SK-N-SH treated with all-trans-retinoic acid at 6 μM for 48 hours (cell line): ENCODE results near the gene ZC3H7B.

Experiments used
- ARNTL ChIP-seq: fragments of 450-650 bp; formaldehyde crosslinking; IDR thresholded peaks from 2 replicates; pipeline ENCODE4 v1.5.0; 2020; ENCODE audit warnings: low read depth, mild to moderate bottlenecking, moderate library complexity, borderline replicate concordance
- BACH2 ChIP-seq: fragments of 250-450 bp; sonication (Bioruptor Pico); IDR thresholded peaks from 2 replicates; pipeline ENCODE4 v1.9.0; 2021; ENCODE audit warnings: mild to moderate bottlenecking, borderline replicate concordance
- ISL1 ChIP-seq: fragments of 250-450 bp; sonication (Bioruptor Pico); IDR thresholded peaks from 2 replicates; pipeline ENCODE4 v2.1.2; 2022; ENCODE audit warnings: mild to moderate bottlenecking, moderate library complexity
- OSR1 ChIP-seq: fragments of 250-450 bp; sonication (Bioruptor Pico); IDR thresholded peaks from 2 replicates; pipeline ENCODE4 v1.8.0; 2022; ENCODE audit warnings: moderate library complexity, mild to moderate bottlenecking, inconsistent platforms
- PATZ1 ChIP-seq: fragments of 250-450 bp; sonication (Bioruptor Pico); IDR thresholded peaks from 2 replicates; pipeline ENCODE4 v1.8.0; 2020; ENCODE audit warnings: mild to moderate bottlenecking, moderate library complexity, borderline replicate concordance
- POU6F1 ChIP-seq: fragments of 250-450 bp; sonication (Bioruptor Pico); IDR thresholded peaks from 2 replicates; pipeline ENCODE4 v1.8.0; 2021; ENCODE audit warnings: low read depth, mild to moderate bottlenecking, moderate library complexity, borderline replicate concordance
- PPARA ChIP-seq: fragments of 250-450 bp; sonication (Bioruptor Pico); IDR thresholded peaks from 2 replicates; pipeline ENCODE4 v1.5.0; 2020; ENCODE audit warnings: mild to moderate bottlenecking, borderline replicate concordance
- RARB ChIP-seq: fragments of 250-450 bp; sonication (Bioruptor Pico); IDR thresholded peaks from 2 replicates; pipeline ENCODE4 v1.8.0; 2021; ENCODE audit warnings: mild to moderate bottlenecking, moderate library complexity
- TSHZ2 ChIP-seq: fragments of 250-450 bp; sonication (Bioruptor Pico); IDR thresholded peaks from 2 replicates; pipeline ENCODE4 v1.5.0; 2020; ENCODE audit warnings: mild to moderate bottlenecking, moderate library complexity
- ZFP3 ChIP-seq: fragments of 250-450 bp; sonication (Bioruptor Pico); IDR thresholded peaks from 2 replicates; pipeline ENCODE4 v1.5.0; 2020; ENCODE audit warnings: mild to moderate bottlenecking, moderate library complexity
- ZFP30 ChIP-seq: fragments of 450-650 bp; formaldehyde crosslinking; IDR thresholded peaks from 2 replicates; pipeline ENCODE4 v1.5.0; 2022; ENCODE audit warnings: mild to moderate bottlenecking, moderate library complexity
- ZNF565 ChIP-seq: fragments of 450-650 bp; formaldehyde crosslinking; conservative IDR thresholded peaks from 2 replicates; pipeline ENCODE4 v1.5.0; 2020; ENCODE audit warnings: low read depth, mild to moderate bottlenecking, moderate library complexity
- ZNF70 ChIP-seq: fragments of 450-650 bp; formaldehyde crosslinking; IDR thresholded peaks from 2 replicates; pipeline ENCODE4 v1.5.0; 2020; ENCODE audit warnings: mild to moderate bottlenecking, moderate library complexity
- ZNF8 ChIP-seq: fragments of 450-650 bp; formaldehyde crosslinking; IDR thresholded peaks from 2 replicates; pipeline ENCODE4 v1.5.0; 2020; ENCODE audit warnings: mild to moderate bottlenecking, moderate library complexity

- TF ChIP-seq ZFP30 (CRISPR knock-in tag) (no peak), PPARA (no peak), TSHZ2 (CRISPR knock-in tag) (no peak), POU6F1 (CRISPR knock-in tag) (no peak), ZNF70 (CRISPR knock-in tag) (no peak), ARNTL (CRISPR knock-in tag) (no peak), ZFP3 (CRISPR knock-in tag) (no peak), PATZ1 (CRISPR knock-in tag) (no peak), ZNF8 (CRISPR knock-in tag) (no peak), OSR1 (CRISPR knock-in tag) (no peak), BACH2 (CRISPR knock-in tag) (no peak), ISL1 (CRISPR knock-in tag) (no peak), RARB (CRISPR knock-in tag) (no peak), ZNF565 (CRISPR knock-in tag) (no peak)
Observed at GRCh38 chr22:41260871-41261270, 40.5 kb upstream of the ZC3H7B start.
